GM23248 (cell line): Measurements from ENCODE around the gene LSAMP.

Experiments
- EZH2 ChIP-seq: fragments of 200-600 bp; sonication (generic); IDR thresholded peaks from 2 replicates; pipeline ENCODE4 v1.6.1; 2018; ENCODE audit warnings: antibody characterized with exemption, mild to moderate bottlenecking; ENCODE audit not compliant: insufficient read depth, poor library complexity, severe bottlenecking
- EZH2phosphoT487 ChIP-seq: fragments of 200-600 bp; sonication (generic); IDR thresholded peaks from 2 replicates; pipeline ENCODE4 v1.6.1; 2018; ENCODE audit warnings: antibody characterized with exemption, moderate library complexity, mild to moderate bottlenecking, low read depth; ENCODE audit not compliant: insufficient read depth

DNA sequence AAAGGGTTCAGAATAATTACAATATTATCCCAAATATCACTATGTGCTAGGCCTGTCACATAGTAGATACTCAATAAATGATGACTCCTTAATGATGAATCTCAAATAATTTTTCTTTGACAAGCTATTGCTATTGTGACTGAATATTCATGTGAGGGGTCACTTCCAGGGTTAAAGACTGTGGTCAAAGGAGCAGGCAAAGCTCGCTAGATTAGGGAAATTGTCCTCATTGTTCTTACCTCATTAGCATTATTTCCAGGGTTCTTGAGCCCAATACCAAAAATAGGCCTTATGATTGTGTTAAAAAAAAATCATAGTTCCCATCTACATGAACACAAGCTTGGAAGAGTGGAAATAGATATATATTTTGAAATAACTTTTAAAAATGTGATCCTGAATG, 569.8 kb downstream of the LSAMP start:
- TF ChIP-seq EZH2phosphoT487 (no peak), EZH2 (no peak)
